Erythroblast (primary cell): ENCODE results near the gene RASEF.

Source experiments
- DNase-seq, 2 experiments: peaks; one replicate each; lab custom pipeline; 2025; lab: John Stamatoyannopoulos, UW
- GATA1 ChIP-seq: IDR thresholded peaks from 2 replicates; pipeline ENCODE4 v1.6.1; 2011; ENCODE audit warnings: low read depth, mild to moderate bottlenecking, control low read depth, low read length, moderate library complexity
- POLR2A ChIP-seq: IDR thresholded peaks from 2 replicates; pipeline ENCODE4 v1.6.1; 2011; ENCODE audit warnings: mild to moderate bottlenecking, low read length

RASEF gene

DNA sequence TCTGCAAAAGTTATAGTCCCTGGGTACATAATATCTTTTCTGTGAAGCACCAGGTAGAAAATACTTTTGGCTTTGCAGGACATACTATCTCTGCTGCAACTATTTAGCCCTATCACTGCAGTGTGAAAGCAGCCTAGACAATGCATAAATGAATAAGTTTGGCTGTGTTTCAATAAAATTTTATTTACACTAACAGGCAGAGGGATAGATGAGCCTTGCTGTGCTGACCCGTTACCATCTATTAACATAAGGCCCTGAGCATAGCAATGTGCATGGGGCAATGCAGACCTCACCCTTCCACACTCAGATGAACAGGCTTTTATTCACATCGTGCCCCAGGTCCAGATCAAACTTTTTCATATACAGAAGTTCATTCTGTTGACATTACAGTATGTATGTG lies 27.8 kb downstream of the RASEF start:
- TF ChIP-seq GATA1 (no peak), POLR2A (no peak)
- no peak for DNase-seq

DNA sequence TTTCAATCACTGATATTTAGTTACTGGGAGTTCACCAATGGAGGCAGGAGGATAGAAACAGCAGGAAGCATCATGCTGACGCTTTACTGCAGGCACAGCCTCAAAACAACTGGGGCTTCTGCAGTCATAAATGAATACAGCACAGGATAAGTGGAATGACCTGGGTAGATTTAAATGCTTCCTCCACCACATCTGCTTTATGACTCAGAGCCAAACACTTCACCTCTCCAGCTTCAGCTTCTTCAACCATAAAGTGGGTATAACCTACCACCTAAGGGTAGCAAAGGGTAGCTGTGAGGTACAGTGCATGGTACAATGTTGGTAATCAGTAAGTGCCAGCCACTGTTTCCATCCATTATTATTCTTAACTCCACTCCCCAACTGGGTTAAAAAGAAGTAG lies 28.4 kb downstream of the RASEF start:
- TF ChIP-seq POLR2A: no peak
- no peak for TF ChIP-seq GATA1
- no peak for DNase-seq

DNA sequence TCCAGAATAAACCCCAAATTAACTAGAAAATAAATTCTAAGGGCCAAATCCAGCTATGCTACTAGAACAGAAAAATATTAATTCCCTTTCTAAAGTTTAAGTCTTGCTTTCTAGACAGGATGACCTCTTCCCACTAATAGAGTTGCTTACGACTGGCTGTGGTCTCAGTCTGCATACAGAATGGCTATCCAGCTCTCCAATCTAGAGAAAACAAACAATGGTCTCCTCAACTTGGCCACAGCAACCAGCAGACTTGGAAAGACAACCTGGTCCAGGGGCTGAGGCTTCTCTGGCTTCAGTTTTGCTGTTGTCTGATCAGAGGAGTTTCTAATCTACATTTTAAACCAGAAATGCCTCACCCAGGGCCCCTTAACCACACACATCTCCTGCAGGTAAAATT lies 28.9 kb downstream of the RASEF start:
- DNase-seq: no peak
- TF ChIP-seq GATA1 (no peak), POLR2A (no peak)

DNA sequence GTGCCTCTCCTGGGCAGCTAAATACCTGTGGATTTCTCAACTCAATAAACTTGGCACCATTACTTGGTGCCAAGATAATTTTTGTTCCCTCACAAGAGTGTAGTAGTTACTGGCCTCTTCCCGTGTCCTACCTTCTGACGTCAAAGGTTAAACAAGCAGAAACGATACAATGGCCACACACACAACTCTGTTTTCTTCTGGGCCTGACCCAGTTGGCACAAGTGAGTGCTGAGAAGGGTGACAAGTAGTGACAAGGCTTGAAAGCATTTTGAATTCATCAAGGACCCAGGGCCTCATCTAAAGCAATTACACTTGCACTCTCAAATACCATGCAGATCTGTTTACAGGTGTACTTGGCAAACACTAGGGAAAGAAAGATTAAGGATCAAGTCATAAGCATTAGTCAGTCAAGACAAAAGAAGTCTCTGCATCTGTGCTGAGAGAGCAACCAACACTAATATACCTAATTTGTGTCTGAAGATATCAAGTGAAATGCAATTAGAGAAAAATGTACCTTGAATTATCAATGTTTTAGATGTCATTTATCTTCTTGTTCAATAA lies 30.8 kb downstream of the RASEF start:
- TF ChIP-seq GATA1: no peak
- no peak for TF ChIP-seq POLR2A

GRCh38 chr9:83030391-83031107 lies 32.4 kb downstream of the RASEF start:
- TF ChIP-seq GATA1 (no peak), POLR2A (no peak)

More for the DNA sequence above, 30.8 kb downstream of the RASEF start:
- no peak for DNase-seq

GRCh38 chr9:83029531-83030137 lies 33.3 kb downstream of the RASEF start:
- DNase-seq: no peak
- TF ChIP-seq POLR2A: no peak
- no peak for TF ChIP-seq GATA1

More at GRCh38 chr9:83030391-83031107, 32.4 kb downstream of the RASEF start:
- no peak for DNase-seq

DNA sequence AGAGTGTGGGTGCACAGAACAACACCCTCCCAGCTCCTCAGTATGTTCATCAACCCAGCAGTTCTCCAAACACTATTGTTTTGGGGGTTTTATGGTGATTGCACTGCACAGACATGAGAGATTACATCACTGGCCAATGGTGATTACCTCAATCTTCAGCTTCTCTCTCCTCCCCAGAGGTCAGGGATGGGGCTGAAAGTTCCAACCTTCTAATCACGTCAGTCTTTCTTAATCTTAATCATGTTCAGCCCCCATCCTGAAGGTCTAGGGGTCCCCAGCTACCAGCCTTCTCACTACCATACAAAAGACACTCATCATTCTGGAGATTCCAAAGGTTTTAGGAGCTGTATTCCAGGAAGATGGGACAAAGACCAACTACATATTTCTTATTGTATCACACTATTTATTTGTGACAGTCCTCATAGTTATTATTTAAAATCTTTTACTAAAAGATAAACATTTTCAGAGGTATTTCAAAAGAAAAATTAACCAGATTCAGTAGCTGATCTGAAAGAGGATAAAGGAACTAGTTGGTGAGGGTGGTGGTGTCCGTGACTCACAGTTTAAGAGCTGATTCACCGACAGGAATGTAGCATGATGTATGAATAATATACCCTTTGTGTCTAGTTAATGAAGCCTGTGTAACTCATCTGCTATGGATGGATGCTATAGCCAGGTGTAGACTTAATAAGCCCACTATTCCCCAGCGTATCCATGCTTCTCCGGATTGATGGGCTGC lies 35.6 kb downstream of the RASEF start:
- DNase-seq: no peak
- TF ChIP-seq GATA1: no peak

GRCh38 chr9:83024506-83025125 lies 38.3 kb downstream of the RASEF start:
- TF ChIP-seq GATA1 (no peak), POLR2A (no peak)
- DNase-seq: no peak

DNA sequence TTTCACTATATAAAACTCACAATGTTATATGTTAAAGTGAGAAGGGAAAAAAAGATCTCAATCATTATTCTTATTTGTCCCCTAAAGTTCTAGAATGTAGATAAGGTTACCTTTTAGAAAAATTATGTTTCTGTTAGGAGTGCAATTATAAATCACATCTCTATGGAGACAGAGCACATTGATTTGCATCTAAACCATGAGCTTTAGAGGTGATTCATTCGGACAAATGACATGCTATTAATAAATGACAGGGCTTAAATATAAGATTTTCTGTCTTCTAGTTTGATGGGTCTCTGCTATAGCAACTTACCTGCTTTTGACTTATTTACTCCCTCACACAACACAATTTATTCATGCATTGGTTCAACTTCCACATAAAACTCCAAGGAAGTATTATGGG lies 39.8 kb downstream of the RASEF start:
- TF ChIP-seq POLR2A (no peak), GATA1 (no peak)
- DNase-seq: no peak

- TF ChIP-seq POLR2A (no peak), GATA1 (no peak)
- no peak for DNase-seq
These were observed 42.1 kb downstream of the RASEF start for GRCh38 chr9:83020864-83021263.

GRCh38 chr9:83020327-83020726 lies 42.6 kb downstream of the RASEF start:
- no peak for DNase-seq
- TF ChIP-seq POLR2A: no peak
- no peak for TF ChIP-seq GATA1

DNA sequence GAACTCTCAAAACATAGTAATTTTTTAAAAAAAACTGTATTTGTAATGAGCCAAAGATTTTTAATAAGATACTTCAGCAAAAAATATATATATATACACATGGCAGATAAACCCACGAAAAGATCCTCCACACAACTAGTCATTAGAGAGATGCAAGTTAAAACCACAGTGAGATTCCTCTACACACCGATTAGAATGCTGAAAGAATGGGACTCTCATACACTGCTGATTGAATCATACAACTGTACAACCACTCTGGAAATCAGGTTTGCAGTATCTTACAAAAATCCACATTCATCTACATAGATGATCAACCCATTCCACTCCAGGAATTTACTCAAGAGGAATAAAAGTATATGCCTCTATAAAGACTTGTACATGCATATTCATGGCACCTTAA lies 43.7 kb downstream of the RASEF start:
- DNase-seq: no peak
- TF ChIP-seq POLR2A (no peak), GATA1 (no peak)

- no peak for TF ChIP-seq GATA1
- no peak for TF ChIP-seq POLR2A
- no peak for DNase-seq
These were observed 47.0 kb downstream of the RASEF start for GRCh38 chr9:83015897-83016296.

- no peak for DNase-seq
- TF ChIP-seq POLR2A (no peak), GATA1 (no peak)
These were observed 48.9 kb downstream of the RASEF start for GRCh38 chr9:83013867-83014605.
